ENCODE measurements around the gene CCDC60.

CCDC60 gene

DNA sequence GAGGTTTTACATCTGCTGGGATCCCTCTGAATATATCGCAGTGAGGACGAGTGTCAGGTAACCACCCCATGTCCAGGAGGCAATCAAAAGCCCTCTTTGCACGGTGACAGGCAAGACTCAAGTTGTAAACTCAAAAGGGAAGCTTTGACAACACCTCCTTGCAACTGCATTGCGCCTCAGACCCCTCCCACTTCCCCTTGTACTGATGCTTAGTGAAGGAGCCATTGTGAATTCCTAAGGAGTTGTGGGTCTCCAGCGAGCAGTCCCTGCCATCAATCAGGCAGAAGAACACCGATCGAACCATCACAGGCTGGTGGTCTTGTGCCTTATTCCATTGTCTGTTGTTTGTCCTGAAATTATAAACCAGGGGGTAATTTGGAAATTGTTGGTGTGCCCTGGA lies 112.6 kb downstream of the CCDC60 start:
- no peak for DNase-seq (ENCODE audit: low spot score)

DNA sequence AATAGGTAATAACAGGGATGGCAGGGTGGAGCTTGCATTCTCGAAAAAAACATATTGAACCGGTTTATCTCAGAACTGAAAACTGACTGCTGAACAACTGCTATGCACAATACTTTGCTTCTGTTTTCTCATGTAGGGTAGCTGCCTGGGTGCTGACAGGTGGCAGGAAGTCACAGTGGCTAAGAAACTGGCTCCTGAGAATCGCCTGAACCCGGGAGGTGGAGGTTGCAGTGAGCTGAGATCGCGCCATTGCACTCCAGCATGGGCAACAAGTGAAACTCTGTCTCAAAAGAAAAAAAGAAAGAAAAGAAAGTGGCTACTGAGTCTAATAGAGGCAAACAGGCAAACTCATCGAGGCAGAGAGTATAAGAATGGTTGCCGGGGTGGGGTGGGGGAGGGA lies 113.1 kb downstream of the CCDC60 start:
- no peak for DNase-seq (ENCODE audit: low spot score)

DNA sequence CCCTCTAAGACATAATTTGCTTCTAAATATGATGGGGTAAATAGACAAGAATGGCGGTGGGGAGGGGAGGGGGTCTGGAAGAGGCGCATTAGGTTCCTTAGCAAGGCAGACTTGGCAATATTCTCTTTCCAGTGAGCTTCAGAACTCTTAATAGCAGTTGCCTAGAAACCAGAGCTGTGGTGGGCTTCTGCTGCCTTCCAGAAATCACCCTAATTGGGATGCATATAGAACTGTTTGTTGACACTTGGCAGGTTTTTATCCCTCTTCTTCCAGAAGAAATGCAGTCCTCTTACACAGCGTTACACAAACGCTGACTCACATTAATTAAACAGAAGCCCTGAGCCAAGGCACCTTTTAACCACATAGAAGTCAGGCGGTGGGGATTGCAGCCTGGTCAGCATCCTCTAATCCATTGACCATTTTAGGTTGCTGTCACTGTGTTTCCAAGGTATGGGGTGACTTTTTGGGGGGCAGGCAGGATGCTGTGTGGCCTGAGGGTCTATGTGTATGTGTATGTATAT lies 114.1 kb downstream of the CCDC60 start:
- DNase-seq (ENCODE audit: low spot score) = no peak

DNA sequence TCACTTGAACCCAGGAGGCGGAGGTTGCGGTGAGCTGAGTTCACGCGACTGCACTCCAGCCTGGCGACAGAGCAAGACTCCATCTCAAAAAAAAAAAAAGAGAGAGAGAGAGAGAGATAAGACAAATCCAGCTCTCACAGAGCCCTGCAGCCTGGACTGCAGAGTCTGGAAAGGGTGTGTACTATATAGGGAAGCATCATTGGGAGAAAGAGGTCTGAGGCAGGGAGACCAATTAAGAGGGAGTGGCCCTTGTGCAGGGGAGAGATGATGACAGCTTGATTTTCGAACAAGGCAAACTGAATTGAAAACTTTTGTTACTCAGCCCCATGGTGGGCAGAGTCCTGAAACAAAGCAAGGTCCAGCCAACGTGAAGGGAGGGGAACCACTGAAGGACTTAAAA lies 116.2 kb downstream of the CCDC60 start:
- DNase-seq (ENCODE audit: low spot score) = no peak

DNA sequence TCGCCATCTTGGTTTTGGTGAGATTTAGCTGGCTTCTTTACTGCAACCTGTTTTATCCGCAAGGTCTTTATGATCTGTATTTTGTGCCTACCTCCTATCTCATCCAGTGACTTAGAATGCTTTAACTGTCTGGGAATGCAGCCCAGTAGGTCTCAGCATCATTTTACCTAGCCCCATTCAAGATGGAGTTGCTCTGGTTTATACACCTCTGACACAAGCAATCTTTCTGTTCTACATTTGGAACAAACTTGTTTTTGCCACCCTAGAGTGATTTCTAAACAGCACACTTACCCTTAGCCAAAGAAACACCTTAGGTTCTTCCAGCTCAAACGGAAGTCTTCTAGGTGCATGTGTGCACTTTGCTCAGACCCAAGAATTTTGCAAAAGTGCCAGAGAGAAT lies 122.3 kb downstream of the CCDC60 start:
- DNase-seq (ENCODE audit: low spot score) = no peak

DNA sequence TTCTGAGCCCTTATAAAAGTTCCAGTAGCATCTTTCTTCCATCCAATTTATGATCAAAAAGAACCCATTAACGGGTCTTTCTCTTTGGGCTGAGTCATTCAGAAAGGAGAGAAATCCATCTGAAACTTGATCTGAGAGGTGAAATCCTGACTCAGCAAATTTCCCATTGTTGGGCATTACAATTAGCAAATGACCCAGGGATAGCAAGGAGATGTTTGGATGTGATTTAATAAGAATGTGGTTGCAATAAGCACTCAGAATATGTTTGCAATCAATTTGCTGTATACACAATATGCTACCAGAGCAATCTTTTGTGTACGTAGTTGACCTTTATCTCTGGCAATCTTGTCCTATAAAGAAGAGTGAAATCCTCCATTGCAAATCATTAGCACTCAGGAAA lies 122.7 kb downstream of the CCDC60 start:
- no peak for DNase-seq (ENCODE audit: low spot score)

DNA sequence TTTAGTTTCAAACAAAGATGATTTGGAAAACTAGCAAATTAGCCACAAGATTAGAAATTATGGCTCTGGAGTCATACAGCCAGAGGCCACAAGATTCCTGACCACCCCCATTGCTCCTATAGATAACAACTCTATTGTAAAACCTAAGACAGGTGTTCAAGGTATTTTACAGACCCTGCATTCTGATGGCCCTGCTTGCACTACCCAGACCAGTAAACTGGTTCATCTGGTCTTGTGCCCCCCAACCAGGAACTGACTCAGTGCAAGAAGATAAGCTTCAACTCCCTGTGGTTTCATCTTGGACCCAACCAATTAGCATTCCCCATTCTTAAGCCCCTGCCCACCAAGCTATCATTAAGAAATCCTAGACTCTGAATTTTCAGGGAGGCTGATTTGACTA lies 125.0 kb downstream of the CCDC60 start:
- no peak for DNase-seq (ENCODE audit: low spot score)

DNA sequence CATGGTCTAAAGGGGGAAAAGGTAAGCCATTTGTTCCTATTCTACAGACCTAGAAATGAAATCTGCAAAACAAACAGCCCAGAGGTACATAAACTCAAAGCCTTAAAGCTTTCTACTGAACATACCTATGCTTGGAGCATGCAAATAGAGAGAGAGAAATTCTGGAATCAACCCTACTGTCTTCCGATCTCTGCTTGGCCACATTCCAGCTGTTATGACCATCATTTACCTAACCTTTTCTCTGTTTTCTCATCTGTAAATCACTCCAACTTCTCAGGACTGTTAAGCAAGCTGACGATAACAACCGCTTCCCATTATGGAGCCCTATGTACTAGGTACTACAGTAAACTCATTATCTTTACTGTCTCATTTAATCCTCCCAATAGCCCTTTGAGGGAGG lies 126.3 kb downstream of the CCDC60 start:
- no peak for DNase-seq (ENCODE audit: low spot score)

DNA sequence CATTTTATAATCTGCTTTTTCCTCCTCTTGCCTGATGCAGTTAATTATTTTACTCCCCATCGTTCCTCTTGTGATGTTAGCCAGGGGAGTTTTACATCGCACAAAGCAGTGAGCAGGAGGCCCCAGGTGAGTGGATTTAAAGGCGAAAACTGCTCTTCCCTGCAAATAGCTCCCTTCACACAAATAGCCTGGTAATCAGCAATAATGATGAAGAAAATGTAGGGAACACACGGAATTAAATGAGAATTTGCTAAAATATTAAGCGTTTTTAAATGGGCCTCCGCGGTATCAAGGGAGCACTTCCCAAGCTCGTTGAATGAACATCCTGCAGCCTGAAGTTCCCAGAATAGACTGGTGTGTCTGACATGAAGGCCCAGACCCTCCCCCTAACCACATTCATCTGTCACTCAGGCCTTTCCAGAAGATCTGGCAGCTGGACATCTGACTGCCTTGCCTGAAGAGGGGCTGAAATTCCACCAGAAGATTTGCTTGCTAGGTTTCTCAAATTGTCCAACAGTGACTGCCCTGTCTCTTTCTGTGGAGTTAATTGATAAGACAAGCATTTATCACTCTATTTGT lies 127.2 kb downstream of the CCDC60 start:
- DNase-seq (ENCODE audit: low spot score) = no peak

DNA sequence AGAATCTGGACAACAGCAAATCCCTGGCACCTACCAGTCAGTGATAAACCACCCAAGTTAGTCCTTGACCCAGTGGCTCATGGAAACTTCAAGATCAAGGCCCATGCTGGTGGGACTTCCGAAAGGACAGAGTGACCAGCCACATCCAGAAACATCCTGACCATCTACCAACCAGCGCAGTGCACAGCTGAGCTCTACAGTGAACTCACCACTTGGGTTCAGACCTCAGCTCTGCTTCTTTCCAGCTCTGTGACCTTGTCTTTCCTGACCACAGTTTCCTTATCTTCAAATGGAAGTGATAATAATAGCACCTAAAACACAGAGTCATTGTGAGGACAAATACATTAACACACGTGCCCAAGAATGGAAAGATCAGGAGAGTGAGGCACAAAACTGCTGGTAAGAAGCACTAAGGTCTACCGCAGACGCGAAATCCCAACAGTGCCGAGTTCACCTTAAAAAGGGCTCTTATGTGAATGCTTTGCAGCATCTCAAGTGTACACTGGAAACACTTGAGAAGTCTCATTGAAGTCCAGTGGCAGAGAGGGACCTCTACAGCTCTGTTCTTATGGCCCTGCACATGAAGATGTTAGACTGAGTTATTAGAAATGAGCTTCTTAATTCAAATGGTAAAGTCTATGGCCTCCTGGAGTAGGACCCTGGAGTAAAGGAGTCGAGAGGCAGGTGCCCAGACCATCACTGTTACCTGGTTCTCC lies 128.8 kb downstream of the CCDC60 start:
- DNase-seq (ENCODE audit: low spot score) = no peak

DNA sequence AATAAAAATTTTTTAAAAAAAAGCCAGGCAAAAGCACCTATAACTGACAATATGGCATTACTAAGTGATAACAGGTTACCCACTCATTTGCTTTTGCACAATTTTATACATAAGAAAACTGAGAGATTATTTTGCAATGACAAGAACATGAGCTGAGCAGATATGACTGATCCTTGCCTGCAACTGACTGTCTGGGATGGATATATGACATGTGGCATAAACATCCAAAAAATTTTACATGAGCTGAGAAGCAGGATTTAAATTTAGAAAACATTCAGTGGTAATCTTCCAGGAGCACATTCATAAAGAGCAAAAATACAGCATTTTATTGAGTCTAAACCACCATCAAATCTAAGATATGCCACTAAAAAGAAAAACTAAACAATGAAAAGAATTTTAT lies 133.8 kb downstream of the CCDC60 start:
- DNase-seq (ENCODE audit: low spot score) = no peak

DNA sequence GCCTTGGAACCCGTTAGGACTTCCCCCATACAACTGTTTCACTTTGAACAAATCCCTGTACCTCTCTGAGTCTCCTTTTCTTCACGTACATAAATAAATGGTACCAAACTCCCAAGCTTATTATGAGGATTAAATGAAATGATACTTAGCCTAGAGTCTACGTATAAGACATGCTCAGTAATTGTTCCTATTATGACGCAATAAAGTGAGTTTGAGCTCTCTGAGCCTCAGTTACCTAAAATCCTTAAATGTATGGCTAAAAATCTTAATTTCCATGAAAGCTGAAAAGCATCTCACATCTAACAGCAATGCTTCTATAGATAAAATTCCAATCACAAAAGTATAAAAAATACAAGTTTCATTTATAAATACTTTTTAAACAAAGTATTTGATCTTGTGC lies 141.1 kb downstream of the CCDC60 start:
- no peak for DNase-seq (ENCODE audit: low spot score)

DNA sequence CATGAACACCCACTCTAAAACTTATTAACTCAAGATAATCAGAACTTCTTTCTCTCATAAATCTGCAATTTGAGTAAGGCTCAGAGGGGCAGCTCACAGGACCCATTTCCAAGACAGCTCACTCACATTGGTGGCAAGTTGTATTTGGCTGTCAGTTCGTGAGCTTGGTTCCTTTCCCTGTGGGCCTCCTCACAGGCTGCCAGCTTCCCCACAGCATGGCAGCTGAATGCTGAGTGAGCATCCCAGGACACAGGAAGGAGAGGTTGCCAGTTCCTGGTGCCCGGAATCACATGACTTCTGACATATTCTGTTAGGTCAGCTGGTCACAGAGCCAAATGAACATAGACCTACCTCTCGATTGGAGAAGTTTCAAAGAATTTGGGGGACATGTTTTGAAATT lies 142.4 kb downstream of the CCDC60 start:
- DNase-seq (ENCODE audit: low spot score) = no peak

DNA sequence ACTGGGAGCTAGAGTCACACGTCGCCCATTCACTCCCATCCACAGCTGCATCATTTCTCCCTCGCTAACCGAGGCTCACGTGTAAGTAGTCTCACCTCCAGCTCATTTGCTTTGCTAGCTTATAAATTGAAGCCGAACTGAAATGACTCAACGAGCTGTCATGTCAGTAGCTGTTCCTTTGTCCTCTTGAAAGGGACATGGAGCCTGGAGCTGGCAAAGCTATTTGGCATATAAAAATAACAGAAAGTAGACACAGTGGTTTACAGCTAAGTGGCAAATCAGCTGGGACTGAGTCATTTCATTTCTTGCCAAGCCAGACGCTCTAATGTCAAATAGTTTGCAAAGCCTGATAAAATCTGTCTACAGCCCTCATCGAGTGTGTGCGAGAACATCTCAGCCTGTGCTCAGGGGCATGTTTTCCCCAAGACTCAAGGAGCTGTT lies 144.6 kb downstream of the CCDC60 start:
- peak; percentile 23 for DNase-seq (ENCODE audit: low spot score)

DNA sequence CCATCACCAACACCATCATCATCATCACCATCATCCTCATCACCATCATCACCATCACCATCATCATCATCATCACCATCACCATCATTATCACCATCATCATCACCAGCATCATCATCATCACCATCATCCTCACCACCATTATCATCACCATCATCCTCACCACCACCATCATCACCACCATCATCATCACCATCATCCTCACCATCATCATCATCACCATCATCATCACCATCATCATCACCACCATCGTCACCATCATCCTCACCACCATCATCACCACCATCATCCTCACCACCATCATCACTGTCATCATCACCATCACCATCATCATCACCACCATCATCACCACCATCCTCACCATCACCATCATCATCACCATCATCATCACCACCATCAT lies 146.0 kb downstream of the CCDC60 start:
- DNase-seq (ENCODE audit: low spot score) = no peak

DNA sequence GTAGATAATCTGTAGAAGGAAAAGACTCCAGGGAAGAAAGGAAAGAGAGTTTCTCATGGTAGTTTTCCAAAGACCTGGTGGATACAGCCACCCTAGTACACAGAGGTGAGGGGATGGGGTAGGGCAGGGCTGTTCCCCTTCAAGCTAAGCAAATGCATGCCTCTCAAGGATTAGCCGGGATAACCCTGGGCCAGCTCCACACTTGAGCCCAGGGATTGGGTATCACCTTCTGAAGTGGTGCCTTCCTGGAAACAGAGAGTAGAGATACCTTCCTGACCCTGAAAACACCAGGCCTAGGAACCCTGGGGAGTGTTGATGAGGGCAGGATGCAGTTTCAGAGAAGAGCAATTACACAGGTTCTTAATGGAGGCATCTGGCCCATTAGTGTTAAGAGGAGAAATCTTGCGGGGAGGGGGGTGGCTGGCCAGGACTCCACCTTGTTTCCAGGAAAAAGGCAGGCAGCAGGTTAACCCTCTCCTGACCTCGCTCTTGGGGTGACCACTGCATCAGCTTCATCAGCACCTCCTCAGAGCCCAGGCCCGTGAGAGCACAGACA lies 152.1 kb downstream of the CCDC60 start:
- DNase-seq (ENCODE audit: low spot score) = no peak

DNA sequence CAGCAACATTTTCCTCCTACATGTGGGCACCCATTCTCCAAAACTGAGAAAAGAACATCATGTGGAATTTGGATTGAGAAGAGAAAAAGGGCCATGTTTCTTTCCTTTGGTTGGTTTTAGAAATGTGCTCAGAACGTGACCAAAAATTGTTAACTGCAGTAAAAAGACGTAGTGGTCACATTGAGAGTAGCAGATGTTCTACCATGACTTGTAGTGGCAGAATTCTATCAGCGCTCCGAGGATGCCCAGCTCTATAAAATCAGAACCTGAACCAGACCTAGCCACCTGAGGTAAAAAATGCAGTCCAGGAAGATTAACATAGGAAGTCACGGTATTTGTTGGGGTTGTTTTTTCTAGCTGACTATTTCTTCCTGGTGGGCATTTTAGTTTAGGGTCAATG lies 157.3 kb downstream of the CCDC60 start:
- DNase-seq (ENCODE audit: low spot score) = no peak

DNA sequence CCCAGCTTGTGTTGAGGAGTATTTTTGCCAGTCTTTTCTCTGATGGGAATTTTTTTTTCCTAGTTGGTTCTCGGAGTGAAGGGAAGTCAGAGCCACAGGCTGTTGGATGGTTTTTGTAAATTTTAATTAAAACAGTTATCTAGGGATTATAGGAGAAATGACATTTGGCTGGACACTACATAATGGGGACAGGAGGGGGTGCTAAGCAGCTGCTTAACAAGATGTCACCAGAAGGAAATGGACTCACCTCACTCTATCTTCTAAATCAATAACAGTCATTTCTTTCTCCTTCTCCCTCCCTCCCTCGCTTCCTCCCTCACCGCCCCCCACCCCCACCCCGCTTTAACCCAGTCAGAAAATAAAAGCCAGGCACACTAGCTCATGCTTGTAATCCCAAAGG lies 165.7 kb downstream of the CCDC60 start:
- DNase-seq (ENCODE audit: low spot score) = no peak

DNA sequence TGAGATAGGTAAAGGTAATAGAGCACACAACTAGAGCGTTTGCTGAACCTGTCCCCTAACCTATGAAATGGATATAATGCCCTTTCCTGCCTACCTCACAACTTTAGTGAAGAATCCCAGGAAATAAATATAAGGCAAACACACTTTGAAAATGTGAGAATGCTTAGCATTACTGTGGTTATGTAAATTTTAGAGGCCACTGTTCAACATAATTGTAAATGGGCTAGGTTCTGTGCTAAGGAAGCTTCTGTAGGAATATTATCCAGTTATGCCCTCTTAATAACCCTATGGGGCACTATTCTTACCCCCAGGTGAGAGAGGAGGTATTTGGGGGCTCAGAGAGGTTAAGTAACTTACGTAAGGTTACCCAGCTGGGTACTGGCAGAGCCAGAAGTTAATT lies 166.5 kb downstream of the CCDC60 start:
- DNase-seq (ENCODE audit: low spot score) = no peak

DNA sequence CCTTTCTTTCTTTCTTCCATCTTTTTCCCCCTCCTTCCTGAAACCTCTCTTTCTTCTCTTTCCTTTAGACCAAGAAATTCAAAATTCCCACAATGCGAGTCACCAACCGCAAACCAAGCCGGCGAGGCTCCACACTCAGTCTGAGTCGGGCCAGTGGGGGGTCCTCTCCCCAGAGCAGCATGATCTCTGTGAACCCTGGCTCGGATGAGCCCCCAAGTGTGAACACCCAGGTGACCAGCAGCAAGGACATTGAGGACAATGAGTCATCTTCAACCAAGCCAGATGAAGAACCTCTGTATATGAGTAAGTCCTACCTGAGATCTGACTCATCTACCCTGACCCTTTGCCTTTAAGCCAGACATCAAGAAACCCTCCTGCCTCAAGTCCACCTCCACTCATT lies 170.5 kb downstream of the CCDC60 start:
- DNase-seq (ENCODE audit: low spot score) = no peak

DNA sequence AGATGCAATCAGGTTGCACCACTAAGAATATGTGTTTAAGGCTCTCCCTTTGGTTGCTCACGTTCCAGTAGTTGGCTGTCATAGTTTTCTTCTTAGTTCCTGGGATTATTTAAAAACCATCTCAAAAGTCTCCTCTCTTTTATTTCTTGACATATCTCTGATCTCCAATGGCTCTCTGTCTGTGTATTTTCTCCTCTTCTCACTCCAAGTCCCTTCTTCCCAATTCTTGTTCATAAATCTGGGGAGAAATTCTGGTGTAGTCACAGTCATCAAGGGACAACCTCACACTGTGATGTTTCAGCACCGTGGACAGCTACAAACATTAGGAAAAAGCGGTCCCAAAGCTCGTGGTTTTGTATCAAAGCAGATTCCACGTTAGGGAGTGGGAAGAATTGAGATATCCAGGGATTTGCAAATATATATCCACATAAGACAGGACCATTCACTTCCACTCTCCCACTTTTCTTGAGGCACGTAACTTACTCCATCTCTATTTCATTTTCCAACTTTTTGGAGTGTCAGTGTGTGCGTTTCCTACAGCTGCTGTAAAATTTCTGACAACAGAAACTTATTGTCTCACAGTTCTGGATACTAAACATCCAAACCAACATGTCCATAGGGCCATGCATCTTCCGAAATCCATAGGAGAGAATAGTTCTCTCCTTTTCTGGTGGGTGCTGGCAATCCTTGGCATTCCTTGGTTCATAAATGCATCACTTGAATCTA lies 178.4 kb downstream of the CCDC60 start:
- DNase-seq (ENCODE audit: low spot score) = no peak

DNA sequence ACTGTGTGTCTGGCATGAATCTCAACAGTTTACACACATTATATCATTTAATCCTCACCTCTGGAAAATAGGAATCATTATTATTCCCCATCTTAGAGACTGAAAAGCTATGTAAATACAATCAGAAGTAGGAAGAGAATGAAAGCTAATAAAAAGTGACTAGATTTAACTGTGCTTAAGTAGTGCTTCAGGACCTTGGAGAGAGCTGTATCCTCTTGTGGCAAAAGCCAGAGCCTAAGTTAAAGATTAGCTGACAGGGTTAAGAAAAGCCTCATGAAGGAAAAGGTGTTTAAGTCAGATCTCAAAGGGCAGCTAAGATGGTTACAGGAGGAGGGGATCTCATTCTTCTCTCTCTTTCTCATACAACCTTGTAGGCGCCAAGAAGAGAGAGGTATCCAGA lies 193.7 kb downstream of the CCDC60 start:
- peak; percentile 53 for DNase-seq (ENCODE audit: low spot score)

DNA sequence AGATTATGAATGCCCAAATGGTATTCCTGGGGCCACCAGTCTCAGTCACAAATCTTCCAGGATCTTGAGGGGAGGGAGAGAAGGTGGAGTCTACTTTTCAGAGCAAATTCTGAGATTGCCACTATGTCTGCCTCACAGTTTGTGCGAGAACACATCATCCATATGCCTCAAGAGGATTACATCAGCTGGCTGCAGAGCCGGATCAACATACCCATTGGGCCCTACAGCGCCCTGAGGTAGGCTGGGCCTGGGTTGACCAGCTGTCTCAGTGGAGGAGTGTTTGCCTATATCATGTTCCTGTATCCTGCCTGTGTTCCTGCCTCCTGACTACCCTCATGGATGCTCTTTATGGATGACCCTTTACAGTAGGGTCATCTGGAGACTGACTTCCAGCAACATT lies 205.9 kb downstream of the CCDC60 start:
- DNase-seq (ENCODE audit: low spot score) = no peak

Data from RKO (cell line).